Neural cell (in vitro differentiated cells): ENCODE results near the gene ZNF493. TPM values are rescaled to one million over a fixed set of nuclear protein-coding genes. Genes with fewer than 3 reads are reported as not detected.

Experiments
- H2AFZ ChIP-seq: fragments of 200-600, 300-800 bp; sonication (generic), shearing (Covaris generic); 2 replicates; pipeline ENCODE4 v1.6.0; 2014; ENCODE audit warnings: low read depth, mild to moderate bottlenecking, antibody characterized with exemption, low read length, moderate library complexity
- H3F3A ChIP-seq: fragments of 200-600 bp; shearing (Covaris generic); 2 replicates; pipeline ENCODE4 v1.6.1; 2016; ENCODE audit warnings: mild to moderate bottlenecking, moderate library complexity, mixed read lengths, antibody characterized with exemption, low read length; ENCODE audit not compliant: insufficient read depth, poor library complexity, severe bottlenecking
- H3K27ac ChIP-seq: fragments of 200-600, 300-800 bp; sonication (generic), shearing (Covaris generic); 2 replicates; pipeline ENCODE4 v1.5.1; 2014; ENCODE audit warnings: mild to moderate bottlenecking, low read length, moderate library complexity
- H3K27me3 ChIP-seq: fragments of 300-800, 200-600 bp; sonication (generic), shearing (Covaris generic); 2 replicates; pipeline ENCODE4 v1.6.0; 2014; ENCODE audit warnings: mild to moderate bottlenecking, low read depth, low read length, moderate library complexity; ENCODE audit not compliant: insufficient read depth
- H3K36me3 ChIP-seq: fragments of 300-800, 200-600 bp; sonication (generic), shearing (Covaris generic); 2 replicates; pipeline ENCODE4 v1.5.1; 2014; ENCODE audit warnings: mild to moderate bottlenecking, antibody characterized with exemption, low read length, moderate library complexity; ENCODE audit not compliant: insufficient read depth
- H3K4me2 ChIP-seq: fragments of 300-800, 200-600 bp; sonication (generic), shearing (Covaris generic); 2 replicates; pipeline ENCODE4 v1.6.0; 2014; ENCODE audit warnings: mild to moderate bottlenecking, low read length
- H3K4me3 ChIP-seq: fragments of 300-800, 200-600 bp; sonication (generic), shearing (Covaris generic); 2 replicates; pipeline ENCODE4 v1.5.1; 2014; ENCODE audit warnings: mild to moderate bottlenecking, low read length, moderate library complexity
- H3K79me2 ChIP-seq: fragments of 200-600 bp; shearing (Covaris generic); replicated peaks from 2 replicates; pipeline ENCODE4 v1.6.0; 2014; ENCODE audit warnings: mild to moderate bottlenecking, low read length, moderate library complexity; ENCODE audit not compliant: insufficient read depth
- H3K9ac ChIP-seq: fragments of 300-800, 200-600 bp; sonication (generic), shearing (Covaris generic); 2 replicates; pipeline ENCODE4 v1.6.1; 2016; ENCODE audit warnings: mild to moderate bottlenecking, low read length, mixed read lengths
- H3K9me2 ChIP-seq: fragments of 200-600 bp; shearing (Covaris generic); 2 replicates; pipeline ENCODE4 v1.6.1; 2016; ENCODE audit warnings: mild to moderate bottlenecking, low read length, mixed read lengths; ENCODE audit not compliant: insufficient read depth
- H3K9me3 ChIP-seq: fragments of 200-600, 300-800 bp; sonication (generic), shearing (Covaris generic); 2 replicates; pipeline ENCODE4 v1.6.1; 2016; ENCODE audit warnings: mild to moderate bottlenecking, mixed run types, low read length, moderate library complexity, mixed read lengths
- H4K20me1 ChIP-seq: fragments of 200-600 bp; shearing (Covaris generic); 2 replicates; pipeline ENCODE4 v1.6.1; 2016; ENCODE audit warnings: mild to moderate bottlenecking, mixed run types; ENCODE audit not compliant: insufficient read depth
- CTCF ChIP-seq: fragments of 450-650 bp; IDR thresholded peaks from 2 replicates; pipeline ENCODE4 v1.5.1; 2014; ENCODE audit warnings: antibody characterized with exemption, mild to moderate bottlenecking, moderate library complexity; ENCODE audit not compliant: poor library complexity, severe bottlenecking
- EP300 ChIP-seq: fragments of 450-650 bp; conservative IDR thresholded peaks from 2 replicates; pipeline ENCODE4 v1.6.1; 2014; ENCODE audit warnings: antibody characterized with exemption, mild to moderate bottlenecking, moderate library complexity; ENCODE audit not compliant: poor library complexity, severe bottlenecking
- EZH2 ChIP-seq: fragments of 200-600, 300-800 bp; shearing (Covaris generic), sonication (generic); IDR thresholded peaks from 2 replicates; pipeline ENCODE4 v1.6.1; 2014; ENCODE audit warnings: antibody characterized with exemption, low read length, borderline replicate concordance, mild to moderate bottlenecking; ENCODE audit not compliant: insufficient read depth, poor library complexity, severe bottlenecking
- MXI1 ChIP-seq: fragments of 450-650 bp; conservative IDR thresholded peaks from 2 replicates; pipeline ENCODE4 v1.6.1; 2014; ENCODE audit warnings: antibody characterized with exemption, mild to moderate bottlenecking; ENCODE audit not compliant: poor library complexity, severe bottlenecking
- POLR2AphosphoS5 ChIP-seq: IDR thresholded peaks from 2 replicates; pipeline ENCODE4 v1.6.1; 2012
- RAD21 ChIP-seq: fragments of 450-650 bp; conservative IDR thresholded peaks from 2 replicates; pipeline ENCODE4 v1.6.1; 2014; ENCODE audit warnings: antibody characterized with exemption, mild to moderate bottlenecking, moderate library complexity
- SMC3 ChIP-seq: fragments of 450-650 bp; conservative IDR thresholded peaks from 2 replicates; pipeline ENCODE4 v1.6.1; 2014; ENCODE audit warnings: antibody characterized with exemption, mild to moderate bottlenecking, moderate library complexity; ENCODE audit not compliant: poor library complexity
- TAF1 ChIP-seq: IDR thresholded peaks from 2 replicates; pipeline ENCODE4 v1.6.1; 2012; ENCODE audit warnings: low read depth
- polyA plus RNA-seq: library from polyadenylated mRNA; depleted of rRNA; stranded (reverse); fragments of >200 nt; gene quantifications from 2 replicates; pipeline ENCODE4 v1.2.3, GENCODE V29; 2014
- TF ChIP-seq, protein P1 (sequence below): IDR thresholded peaks from 2 replicates; pipeline ENCODE4 v1.6.1; 2012; ENCODE audit warnings: borderline replicate concordance

The ZNF493 gene
- polyA plus RNA-seq, 1 donor from 2014 or later, result 85.8 TPM

DNA sequence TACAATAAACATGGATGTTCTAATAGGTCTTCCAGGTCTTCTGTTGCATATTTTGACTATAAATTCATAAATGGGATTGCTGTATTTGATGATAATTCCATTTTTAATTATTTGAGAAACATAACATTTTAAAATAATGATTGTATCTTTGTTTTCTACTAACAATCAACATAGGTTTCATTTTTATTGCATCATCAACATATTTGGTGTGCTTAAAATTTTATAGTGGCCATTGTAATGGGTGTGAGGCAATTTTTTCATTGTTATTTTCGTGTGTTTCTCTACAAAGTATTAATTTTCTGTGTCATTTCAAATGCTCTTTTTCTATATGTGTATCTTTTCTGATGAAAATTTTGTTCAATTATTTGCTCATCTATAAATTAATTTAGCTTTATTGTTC, 13.2 kb downstream of the ZNF493 start:
- Histone ChIP-seq H3K36me3 (peaks cover 27% of the 10 kb centered on the region), H3K4me2 (no peak overlapping the region), H3K27ac (no peak overlapping the region), H3K27me3 (no peaks in the 10 kb centered on the region), H2AFZ (no peak overlapping the region), H4K20me1 (no peaks in the 10 kb centered on the region), H3K9ac (no peak overlapping the region), H3K9me2 (no peaks in the 10 kb centered on the region), H3F3A (no peaks in the 10 kb centered on the region), H3K4me3 (no peak overlapping the region), H3K79me2 (no peaks in the 10 kb centered on the region), H3K9me3 (no peaks in the 10 kb centered on the region)
- TF ChIP-seq SMC3, result no peak
- TF ChIP-seq, protein P1, sequence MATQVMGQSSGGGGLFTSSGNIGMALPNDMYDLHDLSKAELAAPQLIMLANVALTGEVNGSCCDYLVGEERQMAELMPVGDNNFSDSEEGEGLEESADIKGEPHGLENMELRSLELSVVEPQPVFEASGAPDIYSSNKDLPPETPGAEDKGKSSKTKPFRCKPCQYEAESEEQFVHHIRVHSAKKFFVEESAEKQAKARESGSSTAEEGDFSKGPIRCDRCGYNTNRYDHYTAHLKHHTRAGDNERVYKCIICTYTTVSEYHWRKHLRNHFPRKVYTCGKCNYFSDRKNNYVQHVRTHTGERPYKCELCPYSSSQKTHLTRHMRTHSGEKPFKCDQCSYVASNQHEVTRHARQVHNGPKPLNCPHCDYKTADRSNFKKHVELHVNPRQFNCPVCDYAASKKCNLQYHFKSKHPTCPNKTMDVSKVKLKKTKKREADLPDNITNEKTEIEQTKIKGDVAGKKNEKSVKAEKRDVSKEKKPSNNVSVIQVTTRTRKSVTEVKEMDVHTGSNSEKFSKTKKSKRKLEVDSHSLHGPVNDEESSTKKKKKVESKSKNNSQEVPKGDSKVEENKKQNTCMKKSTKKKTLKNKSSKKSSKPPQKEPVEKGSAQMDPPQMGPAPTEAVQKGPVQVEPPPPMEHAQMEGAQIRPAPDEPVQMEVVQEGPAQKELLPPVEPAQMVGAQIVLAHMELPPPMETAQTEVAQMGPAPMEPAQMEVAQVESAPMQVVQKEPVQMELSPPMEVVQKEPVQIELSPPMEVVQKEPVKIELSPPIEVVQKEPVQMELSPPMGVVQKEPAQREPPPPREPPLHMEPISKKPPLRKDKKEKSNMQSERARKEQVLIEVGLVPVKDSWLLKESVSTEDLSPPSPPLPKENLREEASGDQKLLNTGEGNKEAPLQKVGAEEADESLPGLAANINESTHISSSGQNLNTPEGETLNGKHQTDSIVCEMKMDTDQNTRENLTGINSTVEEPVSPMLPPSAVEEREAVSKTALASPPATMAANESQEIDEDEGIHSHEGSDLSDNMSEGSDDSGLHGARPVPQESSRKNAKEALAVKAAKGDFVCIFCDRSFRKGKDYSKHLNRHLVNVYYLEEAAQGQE, result no peak
- no peak for TF ChIP-seq CTCF
- no peak for TF ChIP-seq TAF1
- TF ChIP-seq MXI1, result no peak
- no peak for TF ChIP-seq EZH2
- no peak for TF ChIP-seq EP300
- TF ChIP-seq RAD21, result no peak
- TF ChIP-seq POLR2AphosphoS5, result no peak

- Histone ChIP-seq H3K27ac (no peak overlapping the region), H4K20me1 (no peaks in the 10 kb centered on the region), H3K9me3 (peaks cover 46% of the 10 kb centered on the region)
These were observed 25.3 kb downstream of the ZNF493 start for GRCh38 chr19:21422244-21422643.

More at GRCh38 chr19:21422244-21422643, 25.3 kb downstream of the ZNF493 start:
- Histone ChIP-seq H3K4me2 (no peak overlapping the region), H3F3A (no peaks in the 10 kb centered on the region), H3K79me2 (no peaks in the 10 kb centered on the region), H3K36me3 (peaks cover 9% of the 10 kb centered on the region), H3K9ac (no peak overlapping the region), H3K9me2 (no peaks in the 10 kb centered on the region), H3K4me3 (no peak overlapping the region), H3K27me3 (no peaks in the 10 kb centered on the region), H2AFZ (no peak overlapping the region)
- TF ChIP-seq TAF1 (no peak), SMC3 (no peak), EP300 (no peak), RAD21 (no peak), POLR2AphosphoS5 (no peak), CTCF (no peak), EZH2 (no peak)
- TF ChIP-seq, protein P1, result no peak
